Tibial nerve (tissue), 4 donors: ENCODE results near the gene CARD18.

Experiments used
- CTCF ChIP-seq, 5 experiments: fragments of 200-600 bp in 3 of 5; fragments of 450-650 bp in 2 of 5; sonication (generic) in 3 of 5; IDR thresholded peaks; one replicate each; pipeline ENCODE4 v1.5.1; 2016 to 2019; ENCODE audit warnings: antibody characterized with exemption in 5 of 5, mild to moderate bottlenecking in 3 of 5, moderate library complexity in 2 of 5
- EP300 ChIP-seq, 2 donors: sonication (generic); formaldehyde crosslinking; IDR thresholded peaks; one replicate each; pipeline ENCODE4 v1.6.1; 2017; ENCODE audit warnings: antibody characterized with exemption in 2 of 2, mild to moderate bottlenecking in 1 of 2

GRCh38 chr11:105167244-105167643, 27.7 kb upstream of the CARD18 start:
- TF ChIP-seq EP300 (IDR thresholded peaks at IDR 0.05): no peak
- TF ChIP-seq CTCF (IDR thresholded peaks at IDR 0.05): no peak
